ENCODE measurements around the gene DUSP18.
A peak's percentile ranks its signal among the peaks of the same experiment; 100 is the strongest.
"Not testable (repeated sequence)": the region's sequence is repeated elsewhere in the genome, so short reads cannot be mapped to it uniquely, and the experiment has no call there.

DUSP18 gene

DNA sequence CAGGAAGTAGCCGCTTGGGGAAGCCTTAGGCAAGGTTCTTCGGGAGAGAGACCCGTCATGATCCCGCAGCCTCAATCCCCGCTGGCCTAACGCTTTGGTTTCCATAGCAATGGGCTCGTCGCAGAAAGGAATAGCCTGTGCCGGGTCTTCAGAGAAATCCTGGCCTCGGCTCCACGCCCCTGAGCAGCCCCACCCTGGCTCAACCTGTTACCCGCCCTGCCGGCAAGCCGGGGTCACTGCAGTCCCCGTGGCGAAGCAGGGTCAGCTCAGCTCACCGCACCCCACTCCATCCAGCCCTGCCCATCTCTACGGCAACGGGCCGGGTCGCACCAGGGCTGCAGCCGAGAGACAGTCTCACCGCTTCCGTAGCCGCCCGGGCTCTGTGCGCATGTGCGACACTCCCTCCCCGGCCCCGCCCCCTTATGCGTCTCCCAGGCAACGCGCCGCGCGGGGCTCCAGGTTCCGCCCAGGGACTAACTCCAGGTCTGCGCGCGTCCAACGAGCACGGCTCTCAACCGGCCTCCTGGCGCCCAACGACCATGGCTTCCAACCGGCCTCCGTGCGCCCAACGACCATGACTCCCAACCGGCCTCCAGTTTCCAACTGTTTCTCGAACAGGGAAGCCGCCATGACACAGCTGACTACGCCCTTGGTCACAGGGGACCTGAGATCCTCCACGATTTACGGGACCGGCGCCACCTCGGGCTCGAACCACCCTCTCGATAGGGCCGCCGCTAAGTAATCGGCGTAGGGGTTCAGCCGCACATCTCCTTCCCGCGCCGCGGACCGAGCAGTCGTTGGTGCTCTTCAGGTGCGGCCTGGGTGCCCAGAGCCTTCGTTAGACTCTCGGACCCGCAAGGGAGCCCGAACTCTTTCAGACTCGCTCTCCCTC, at the start of gene DUSP18:
Gene DUSP18, minus strand, starts transcription at position 382 of the 892 bp plus-strand sequence. CDS start 3,872 bp downstream, outside the sequence.
- peak; percentile 88 to 97 (median 94) for DNase-seq
- intact Hi-C loops (cut with DNase I) = no loop called here

DNA sequence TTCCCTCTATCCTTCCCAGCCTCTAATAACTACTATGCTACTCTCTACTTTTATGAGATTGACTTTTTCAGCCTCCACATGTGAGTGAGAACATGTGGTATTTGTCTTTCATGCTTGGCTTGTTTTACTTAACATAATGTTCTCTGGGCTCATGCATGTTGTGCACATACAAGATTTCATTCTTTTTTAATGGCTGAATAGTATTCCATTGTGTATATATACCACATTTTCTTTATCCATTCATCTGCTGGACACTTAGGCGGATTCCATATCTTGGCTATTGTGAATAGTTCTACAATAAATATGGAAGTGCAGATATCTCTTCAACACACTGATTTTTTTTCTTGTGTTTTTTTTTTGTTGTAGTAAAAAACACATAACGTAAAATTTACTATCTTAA, 46.4 kb upstream of the DUSP18 start:
- no peak for DNase-seq
- intact Hi-C loops (cut with DNase I) = no loop called here

DNA sequence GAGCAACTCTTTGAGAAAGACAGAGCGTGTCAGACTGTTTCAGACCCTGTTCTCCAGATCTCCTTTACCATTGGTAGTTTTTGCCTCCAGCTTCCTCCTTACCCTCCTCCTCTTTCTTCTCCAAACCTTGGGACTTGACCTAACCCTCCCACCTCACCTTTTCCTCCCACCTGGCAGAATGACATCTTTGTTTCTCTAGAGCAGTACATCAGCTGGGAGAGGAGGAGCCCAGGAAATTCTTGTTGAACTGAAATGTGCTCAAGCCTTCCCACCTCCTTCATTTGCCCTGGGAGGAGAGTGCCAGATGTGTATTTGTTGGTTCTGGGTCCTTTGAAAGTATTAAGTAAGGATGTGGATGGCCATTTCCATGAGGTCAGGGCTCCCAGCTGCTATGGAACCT, 44.4 kb upstream of the DUSP18 start:
- peak in 9 of 42 donors; percentile 35 to 70 (median 52) for DNase-seq
- intact Hi-C loops (cut with DNase I) = no loop called here

DNA sequence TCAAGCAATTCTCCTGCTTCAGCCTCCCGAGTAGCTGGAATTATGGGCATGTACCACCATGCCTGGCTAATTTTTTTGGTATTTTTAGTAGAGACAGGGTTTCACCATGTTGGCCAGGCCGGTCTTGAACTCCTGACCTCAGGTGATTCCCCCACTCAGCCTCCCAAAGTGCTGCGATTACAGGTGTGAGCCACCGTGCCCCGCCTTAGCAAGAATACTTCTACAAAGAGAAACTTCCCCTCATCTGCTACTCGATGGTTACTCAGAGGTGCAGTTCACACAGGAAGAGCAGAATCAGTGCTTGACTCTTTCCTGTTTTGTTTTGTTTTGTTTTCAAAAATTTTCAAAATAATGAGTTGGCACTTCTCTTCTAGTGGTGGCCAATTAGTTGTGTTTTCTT, 42.3 kb upstream of the DUSP18 start:
- DNase-seq = peak in 2 of 42 donors; percentile 46 to 66
- intact Hi-C loops (cut with DNase I) = not testable (repeated sequence)

DNA sequence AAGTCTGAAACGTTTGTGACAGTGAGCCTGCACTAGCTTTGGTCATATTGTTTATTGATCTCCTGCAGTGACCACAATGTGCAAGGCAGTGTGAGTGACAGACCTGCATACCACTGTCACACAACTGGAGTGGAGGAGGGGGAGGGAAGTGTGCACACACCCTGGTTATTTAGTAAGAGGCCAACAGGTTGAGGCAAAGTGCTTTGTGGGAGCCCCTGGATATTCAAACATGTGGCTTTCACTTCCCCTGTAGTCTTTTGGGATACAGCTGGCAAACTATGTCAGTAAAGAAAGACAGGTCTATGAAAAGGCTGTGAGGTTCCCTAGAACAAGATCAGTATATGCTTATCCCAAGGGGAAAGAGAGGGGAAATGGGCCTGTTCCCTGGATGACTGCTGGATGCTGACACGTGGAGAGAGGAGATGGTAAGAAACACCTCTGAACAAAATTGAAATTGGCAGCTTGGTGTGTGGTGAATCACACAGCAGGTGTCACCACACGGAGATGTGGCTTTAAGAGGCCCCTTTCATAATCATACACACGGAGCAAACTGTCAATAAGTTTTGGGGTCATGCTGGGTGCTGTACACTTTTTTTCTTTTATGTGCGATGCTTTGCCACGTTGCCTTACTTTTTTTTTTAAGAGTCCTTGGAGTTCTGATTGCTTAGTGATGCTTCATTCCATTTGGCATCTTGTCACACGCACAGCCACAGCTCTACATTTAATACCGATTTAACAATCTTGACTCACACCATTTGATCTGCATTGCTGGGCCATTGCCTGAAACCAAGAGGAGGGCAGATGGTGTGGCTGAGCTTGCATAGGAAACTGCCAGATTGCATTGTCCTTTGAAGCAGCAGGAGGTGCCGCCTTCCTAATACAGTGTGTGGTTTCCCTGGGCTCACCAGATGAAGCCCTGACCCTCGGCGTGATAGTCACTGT, 38.3 kb upstream of the DUSP18 start:
- intact Hi-C loops (cut with DNase I) = no loop called here
- DNase-seq = peak in 19 of 42 donors; percentile 33 to 73 (median 52)

DNA sequence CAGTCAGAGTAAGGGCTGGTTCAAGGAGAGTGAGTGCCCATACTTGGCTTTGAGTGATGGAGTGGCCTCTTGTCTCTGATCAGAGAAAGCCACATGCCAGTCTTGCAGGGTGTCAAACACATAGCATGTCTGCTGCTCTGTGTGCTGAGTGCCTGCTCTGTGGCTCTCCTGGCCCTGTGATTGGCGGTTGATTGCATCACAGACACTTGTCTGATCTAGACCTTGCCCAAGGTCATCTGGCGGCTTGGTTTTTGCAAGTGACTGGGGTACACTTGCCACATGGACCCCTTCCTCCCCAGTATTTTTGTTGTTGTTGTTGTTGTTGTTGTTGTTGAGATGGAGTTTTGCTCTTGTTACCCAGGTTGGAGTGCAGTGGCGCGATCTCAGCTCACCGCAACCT, 37.3 kb upstream of the DUSP18 start:
- intact Hi-C loops (cut with DNase I) = no loop called here
- DNase-seq = no peak

DNA sequence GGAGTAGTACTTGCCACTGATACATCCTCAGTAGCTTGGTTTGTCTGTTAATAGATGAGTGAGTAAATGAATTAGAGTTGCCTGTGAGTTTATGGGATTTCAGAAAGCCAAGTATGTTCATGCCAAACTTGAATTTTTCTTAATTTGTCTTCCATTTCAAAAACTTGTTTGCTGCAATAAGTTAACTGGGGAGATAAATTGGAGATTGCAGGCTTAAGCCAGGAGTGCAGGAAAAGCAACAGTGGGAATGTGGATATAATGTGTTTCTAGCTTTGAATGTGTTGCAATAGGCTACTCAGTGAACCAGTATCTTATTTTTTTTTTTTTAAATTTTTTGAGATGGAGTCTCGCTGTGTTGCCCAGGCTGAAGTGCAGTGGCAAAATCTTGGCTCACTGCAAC, 35.2 kb upstream of the DUSP18 start:
- intact Hi-C loops (cut with DNase I) = no loop called here
- DNase-seq = no peak

DNA sequence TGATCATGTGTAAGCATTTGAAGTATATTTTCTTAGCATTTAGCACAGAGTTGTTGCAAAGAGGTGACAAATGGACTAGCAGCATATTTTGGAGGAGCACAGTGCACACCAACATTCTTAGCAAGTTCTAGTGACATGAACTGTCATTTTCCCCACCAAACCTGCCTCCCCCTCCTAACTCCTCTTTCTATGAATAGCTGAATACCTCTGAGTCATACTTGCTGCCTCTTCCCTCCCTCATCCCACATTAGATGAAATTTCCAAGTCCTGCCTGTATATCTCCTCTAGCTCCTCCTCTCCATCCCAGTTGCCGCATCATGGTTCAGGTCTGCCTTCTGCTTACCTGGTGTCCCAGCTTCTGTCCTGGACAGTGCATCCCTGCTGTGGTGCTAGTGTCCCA, 34.2 kb upstream of the DUSP18 start:
- DNase-seq = peak in 21 of 42 donors; percentile 25 to 88 (median 57)
- intact Hi-C loops (cut with DNase I) = no loop called here

DNA sequence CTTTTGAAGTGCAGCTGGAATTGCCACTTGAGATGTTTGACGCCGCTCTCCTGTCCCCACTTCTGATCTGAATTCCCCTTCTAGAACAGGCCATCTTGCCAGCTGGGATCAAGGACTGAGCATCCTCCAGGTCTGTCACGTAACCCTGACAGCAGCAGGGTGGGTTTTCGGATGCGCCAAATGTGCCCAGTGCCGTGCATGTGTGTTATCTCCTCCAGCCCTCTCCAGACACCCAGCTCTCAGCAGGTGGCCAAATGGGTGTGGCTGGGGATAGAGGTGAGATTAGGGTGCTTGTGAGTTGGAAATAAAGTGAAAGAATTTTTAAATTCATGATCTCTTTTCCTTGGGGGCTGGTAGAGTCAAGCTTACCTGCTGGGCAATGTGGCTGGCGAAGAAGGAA, 30.3 kb upstream of the DUSP18 start:
- intact Hi-C loops (cut with DNase I) = no loop called here
- peak in 1 of 42 donors; percentile 12 for DNase-seq

DNA sequence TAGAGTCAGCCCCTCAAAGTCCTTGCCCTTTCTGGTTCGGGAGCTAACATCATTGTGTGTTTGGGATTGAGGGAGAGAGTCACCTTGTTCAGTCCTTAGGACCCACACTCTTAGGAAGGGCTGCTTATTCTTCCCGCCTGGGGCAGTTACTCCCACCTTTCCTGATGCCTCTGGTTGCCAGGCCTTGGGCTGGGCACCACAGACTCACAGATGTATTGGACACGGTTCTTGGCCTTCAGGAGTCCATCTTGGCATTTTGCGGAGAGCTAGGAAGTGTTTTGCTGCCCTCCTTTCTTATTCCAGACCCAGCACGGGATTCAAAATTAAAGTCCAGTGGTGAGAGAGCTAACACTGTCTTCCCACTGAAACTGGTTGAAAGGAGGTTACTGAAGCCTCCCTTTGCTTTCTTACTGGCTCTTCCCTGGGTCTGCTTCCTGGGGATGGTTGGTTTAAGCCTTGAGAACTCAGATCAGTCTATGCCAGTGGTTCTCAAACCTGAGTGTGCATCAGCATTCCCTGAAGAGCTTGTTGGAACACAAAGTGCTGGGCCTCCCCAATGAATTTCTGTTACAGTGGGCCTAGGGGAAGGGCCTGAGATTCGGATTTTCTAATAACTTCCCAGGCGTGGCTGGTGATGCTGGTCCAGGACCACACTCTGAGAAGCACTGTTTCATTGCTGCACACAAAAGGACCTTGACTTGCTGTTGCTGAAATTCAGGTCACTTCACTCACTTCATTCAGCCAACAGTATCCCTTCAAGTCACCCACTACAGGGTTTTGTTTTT, 28.4 kb upstream of the DUSP18 start:
- intact Hi-C loops (cut with DNase I) = loop anchor here (2.0 kb wide), 1 partner anchor 61 kb away; the partner anchor contains the start of gene SLC35E4
- DNase-seq = peak in 4 of 42 donors; percentile 16 to 52 (median 20)

DNA sequence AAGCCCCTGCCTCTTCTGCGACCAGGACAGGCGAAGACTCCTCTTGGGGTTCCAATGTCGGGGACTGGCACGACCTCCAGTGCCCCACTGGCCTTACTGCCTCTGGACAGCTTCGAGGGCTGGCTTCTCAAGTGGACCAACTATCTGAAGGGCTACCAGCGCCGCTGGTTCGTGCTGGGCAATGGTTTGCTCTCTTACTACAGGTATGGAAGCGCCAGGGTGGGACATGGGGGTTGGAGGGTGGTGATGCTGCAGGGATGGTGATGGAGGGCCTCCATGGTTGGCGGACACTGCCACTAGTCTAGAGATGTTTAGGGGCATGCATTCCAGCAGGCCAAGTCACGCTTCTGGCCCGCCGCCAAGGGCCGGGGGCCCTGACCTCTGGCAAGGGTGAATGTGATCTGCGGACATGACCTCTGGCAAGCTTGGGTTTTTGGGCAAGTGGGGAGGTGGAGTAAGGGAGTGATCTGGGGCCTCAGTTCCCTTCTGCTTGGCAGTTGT, 27.7 kb upstream of the DUSP18 start:
- intact Hi-C loops (cut with DNase I) = loop anchor here (2.0 kb wide), 1 partner anchor 61 kb away; the partner anchor contains the start of gene SLC35E4
- peak in 22 of 42 donors; percentile 24 to 71 (median 52) for DNase-seq

DNA sequence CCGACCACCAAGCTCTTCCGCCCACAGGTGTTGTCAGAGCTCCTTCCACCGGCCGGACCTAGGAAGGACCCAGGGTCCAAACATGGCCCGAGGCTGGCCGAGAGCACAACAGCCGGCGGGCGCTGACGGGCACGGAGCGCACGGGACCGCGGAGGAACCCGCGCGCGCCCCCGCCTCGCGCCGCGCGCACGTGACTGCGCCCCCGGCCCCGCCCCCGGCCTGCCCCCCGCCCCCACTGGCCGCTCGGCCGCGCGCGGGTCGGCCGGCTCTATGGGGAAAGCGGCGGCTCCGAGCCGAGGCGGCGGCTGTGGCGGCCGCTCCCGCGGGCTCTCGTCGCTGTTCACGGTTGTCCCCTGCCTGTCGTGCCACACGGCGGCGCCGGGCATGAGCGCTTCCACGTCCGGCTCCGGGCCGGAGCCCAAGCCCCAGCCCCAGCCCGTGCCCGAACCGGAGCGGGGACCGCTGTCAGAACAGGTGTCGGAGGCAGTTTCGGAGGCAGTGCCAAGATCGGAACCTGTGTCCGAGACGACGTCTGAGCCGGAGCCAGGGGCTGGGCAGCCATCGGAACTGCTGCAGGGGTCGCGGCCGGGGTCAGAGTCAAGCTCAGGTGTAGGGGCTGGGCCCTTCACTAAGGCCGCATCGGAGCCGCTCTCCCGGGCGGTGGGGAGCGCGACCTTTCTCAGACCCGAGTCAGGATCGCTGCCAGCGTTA, 27.1 kb upstream of the DUSP18 start, which contains the start of gene OSBP2:
Gene OSBP2, plus strand, starts transcription at position 235 of the 711 bp plus-strand sequence. Its CDS starts 36 bp downstream, at position 271.
- intact Hi-C loops (cut with DNase I) = loop anchor here (2.0 kb wide), 1 partner anchor 60 kb away; the partner anchor contains the start of gene SLC35E4
- DNase-seq = peak in 39 of 42 donors; percentile 38 to 81 (median 63)

DNA sequence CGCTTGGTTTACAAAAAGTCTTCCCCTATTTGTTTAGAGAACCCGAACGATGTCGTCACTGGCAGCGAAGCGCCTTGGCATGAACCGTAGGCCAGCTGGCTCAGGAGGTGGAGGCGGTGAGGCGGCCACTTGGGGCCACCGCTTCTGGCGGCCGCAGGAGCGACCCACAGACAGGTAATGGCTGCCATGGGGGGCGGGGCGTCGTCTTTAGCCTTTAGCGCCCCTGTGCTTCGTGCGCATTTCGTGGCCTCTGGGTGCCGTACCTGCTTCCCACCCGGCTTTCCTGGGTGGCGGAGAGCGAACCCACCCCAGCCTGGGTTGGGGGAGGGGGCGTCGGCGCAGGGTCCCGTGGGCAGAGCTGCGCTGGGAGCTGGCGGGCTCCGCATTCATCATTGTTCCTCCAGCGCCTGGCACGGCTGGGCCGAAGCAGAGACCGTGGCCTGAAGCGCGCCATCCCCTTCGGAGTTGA, 26.5 kb upstream of the DUSP18 start:
- intact Hi-C loops (cut with DNase I) = loop anchor here (2.0 kb wide), 1 partner anchor 59 kb away; the partner anchor contains the start of gene SLC35E4
- peak; percentile 47 to 87 (median 73) for DNase-seq

DNA sequence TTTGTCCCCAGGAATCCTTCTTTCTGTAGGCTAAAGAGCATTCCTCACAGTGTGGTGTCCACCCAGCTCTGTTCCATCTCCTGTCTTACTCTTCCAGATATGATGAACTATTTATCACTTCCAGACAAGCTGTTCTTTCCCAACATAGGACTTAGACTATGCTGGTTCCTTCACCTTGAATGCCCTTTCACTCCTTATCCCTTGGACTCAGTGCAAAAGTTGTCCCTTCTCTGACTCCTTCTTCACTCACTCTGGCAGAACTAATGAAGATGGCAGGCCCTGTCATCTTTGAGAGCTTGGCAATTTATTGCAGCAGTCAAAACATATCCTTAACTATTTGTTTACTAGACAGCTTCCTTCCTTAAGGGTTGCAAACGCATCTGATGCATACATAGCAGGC, 23.5 kb upstream of the DUSP18 start:
- DNase-seq = no peak
- intact Hi-C loops (cut with DNase I) = no loop called here

DNA sequence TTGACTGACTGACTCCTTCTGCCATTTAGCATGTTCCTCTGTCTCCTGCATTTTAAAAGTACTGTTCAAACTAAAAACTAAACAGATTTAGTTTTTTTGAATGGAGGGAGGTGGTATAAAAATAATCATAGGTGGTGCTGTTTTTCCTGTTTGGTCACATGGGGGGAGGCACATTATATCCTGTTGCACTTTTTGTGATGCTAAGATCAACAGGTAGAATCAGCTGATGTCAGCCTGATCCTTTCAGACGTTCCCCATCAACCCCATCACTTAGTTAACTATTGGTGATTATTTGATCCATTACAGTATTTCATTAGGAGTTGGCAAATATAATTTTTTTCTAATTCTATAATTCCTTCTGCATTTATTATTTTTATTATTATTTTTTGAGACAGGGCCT, 21.9 kb upstream of the DUSP18 start:
- intact Hi-C loops (cut with DNase I) = no loop called here
- no peak for DNase-seq

DNA sequence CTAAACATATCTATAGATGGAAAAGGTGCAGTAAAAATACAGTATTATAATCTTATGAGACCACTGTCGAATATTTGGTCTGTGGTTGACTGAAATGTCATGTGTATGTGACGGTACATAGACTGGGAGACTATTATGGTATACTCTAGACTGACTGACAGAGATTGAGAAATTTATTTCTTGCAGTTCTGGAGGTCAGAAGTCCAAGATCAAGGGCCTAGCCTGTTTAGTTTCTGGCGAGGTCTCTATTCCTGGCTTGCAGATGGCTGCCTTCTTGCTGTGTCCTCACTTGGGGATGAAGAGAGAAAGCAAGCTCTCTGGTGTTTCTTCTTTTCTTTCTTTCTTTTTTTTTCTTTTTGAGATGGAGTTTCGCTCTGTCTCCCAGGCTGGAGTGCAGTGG, 19.7 kb upstream of the DUSP18 start:
- intact Hi-C loops (cut with DNase I) = no loop called here
- DNase-seq = no peak

DNA sequence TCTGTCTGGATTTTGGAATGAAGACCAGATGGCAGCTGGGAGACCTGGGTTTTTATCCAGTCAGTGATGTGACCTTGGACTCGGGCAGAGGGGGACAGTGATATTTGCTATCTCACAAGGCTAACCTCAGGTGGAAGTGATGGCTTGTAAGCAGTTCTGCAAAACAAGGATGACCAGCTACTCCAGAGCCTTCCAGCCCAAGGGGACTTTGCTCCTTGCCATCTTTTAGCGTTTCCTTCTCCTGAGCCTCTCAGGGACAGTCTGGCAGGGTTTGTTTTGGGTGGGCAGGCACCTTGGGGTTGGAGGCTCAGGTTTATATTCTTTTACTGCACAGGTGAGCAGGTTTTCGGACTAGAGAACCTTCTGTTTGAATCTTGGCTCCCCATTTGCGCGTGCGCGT, 17.5 kb upstream of the DUSP18 start:
- intact Hi-C loops (cut with DNase I) = no loop called here
- no peak for DNase-seq

All from head of caudate nucleus (tissue), 42 donors.